HG03457 (cell line): Measurements from ENCODE around the gene TEDDM1.

Source experiments
- ATAC-seq: cut with Tn5 transposase; IDR thresholded peaks from one replicate; pipeline ENCODE4 v1.9.1; 2021; ENCODE audit warnings: moderate number of reproducible peaks; ENCODE audit not compliant: unreplicated experiment

Gene TEDDM1

GRCh38 chr1:182407724-182408123 is 7.3 kb upstream of the TEDDM1 start:
- no peak for ATAC-seq

GRCh38 chr1:182406012-182406411 is 5.5 kb upstream of the TEDDM1 start:
- no peak for ATAC-seq

- ATAC-seq = no peak
Measured at GRCh38 chr1:182405578-182405977, 5.1 kb upstream of the TEDDM1 start.

- ATAC-seq = no peak
Measured at GRCh38 chr1:182404781-182405180, 4.3 kb upstream of the TEDDM1 start.

- ATAC-seq = no peak
Measured at GRCh38 chr1:182397653-182398393, 2.6 kb downstream of the TEDDM1 start.

- ATAC-seq = no peak
Measured at GRCh38 chr1:182395906-182396305, 4.6 kb downstream of the TEDDM1 start.

GRCh38 chr1:182394055-182394775 is 6.3 kb downstream of the TEDDM1 start:
- no peak for ATAC-seq

- no peak for ATAC-seq
Measured at GRCh38 chr1:182392050-182393028, 8.1 kb downstream of the TEDDM1 start.

GRCh38 chr1:182391362-182392049 is 9.0 kb downstream of the TEDDM1 start, which contains the start of gene GLUL:
Gene GLUL, minus strand, starts transcription at chr1:182391790. Its CDS starts 3,053 bp downstream, at chr1:182388737.
- peak; percentile 66 for ATAC-seq

- ATAC-seq = no peak
Measured at GRCh38 chr1:182391028-182391361, 9.5 kb downstream of the TEDDM1 start.

GRCh38 chr1:182389619-182390047 is 10.8 kb downstream of the TEDDM1 start:
- ATAC-seq = no peak

GRCh38 chr1:182388392-182389134 is 11.9 kb downstream of the TEDDM1 start:
- no peak for ATAC-seq

GRCh38 chr1:182387566-182387965 is 12.9 kb downstream of the TEDDM1 start:
- ATAC-seq = no peak

- no peak for ATAC-seq
Measured at GRCh38 chr1:182386980-182387379, 13.5 kb downstream of the TEDDM1 start.

- no peak for ATAC-seq
Measured at GRCh38 chr1:182385885-182386853, 14.3 kb downstream of the TEDDM1 start.

GRCh38 chr1:182384387-182384960 is 16.0 kb downstream of the TEDDM1 start:
- ATAC-seq = no peak

GRCh38 chr1:182383934-182384333 is 16.5 kb downstream of the TEDDM1 start:
- ATAC-seq = no peak

GRCh38 chr1:182383037-182383661 is 17.3 kb downstream of the TEDDM1 start:
- ATAC-seq = no peak
